ENCODE results near the gene PARP4.
"Not testable (repeated sequence)": the region's sequence is repeated elsewhere in the genome, so short reads cannot be mapped to it uniquely, and the experiment has no call there.

PARP4 gene

DNA sequence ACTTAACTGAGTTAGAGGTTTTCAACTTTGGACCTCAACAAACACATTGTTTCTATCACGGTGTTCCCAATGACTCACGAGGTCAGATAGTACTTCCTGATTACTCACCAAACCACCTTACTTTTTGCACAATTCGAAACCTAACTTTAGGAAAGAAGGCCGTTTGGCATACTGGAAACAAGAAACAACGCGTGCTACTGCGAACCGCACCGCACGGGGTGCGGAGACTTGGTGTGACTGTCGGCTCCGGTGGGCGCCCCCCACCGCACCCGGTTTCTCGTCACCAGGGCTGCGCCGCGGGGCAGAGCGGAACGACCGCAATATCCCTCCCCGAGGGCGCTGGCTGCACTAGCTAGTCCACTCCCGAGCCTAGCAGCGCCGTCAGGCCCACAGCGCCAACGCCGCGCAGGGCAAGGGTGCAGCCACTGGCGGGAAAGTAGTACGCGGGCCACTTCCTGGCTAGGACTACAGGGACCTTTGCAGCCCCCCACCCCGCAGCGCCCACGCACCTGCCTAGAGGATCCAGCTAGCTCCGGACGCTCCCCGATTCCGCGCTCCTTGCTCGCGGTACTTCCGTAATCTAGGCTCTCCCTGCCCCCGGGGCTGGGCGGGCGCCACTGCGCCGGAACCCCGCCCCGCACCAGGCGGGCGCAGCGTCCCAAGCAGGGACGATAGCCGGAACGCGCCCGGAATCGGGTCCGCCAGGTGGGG is at the start of gene PARP4:
TSS of gene PARP4 (minus strand) at position 582 of the 711 bp plus-strand sequence. CDS start 9,002 bp downstream, outside the sequence.
- H3K27me3 Mint-ChIP-seq: no peaks in the 10 kb centered on the region
- peak within 1 kb of the TSS; percentile 92 for H3K4me3 Mint-ChIP-seq
- peaks cover 3% of the 10 kb centered on the region for H3K36me3 Mint-ChIP-seq
- H3K9me3 Mint-ChIP-seq (ENCODE audit: low read depth): no peaks in the 10 kb centered on the region
- H3K4me1 Mint-ChIP-seq (ENCODE audit: low read depth): peaks cover 36% of the 10 kb centered on the region
- peak within 1 kb of the TSS; percentile 93 for H3K27ac Mint-ChIP-seq

- peaks cover 29% of the 10 kb centered on the region for H3K27me3 Mint-ChIP-seq
- H3K9me3 Mint-ChIP-seq (ENCODE audit: low read depth); H3K4me3 Mint-ChIP-seq; H3K27ac Mint-ChIP-seq; H3K36me3 Mint-ChIP-seq: not testable (repeated sequence)
- peaks cover 11% of the 10 kb centered on the region for H3K4me1 Mint-ChIP-seq (ENCODE audit: low read depth)
Observed at GRCh38 chr13:24560579-24561187, 48.1 kb upstream of the PARP4 start.

GRCh38 chr13:24559431-24560218 is 47.0 kb upstream of the PARP4 start:
- Mint-ChIP-seq H3K27me3 (peaks cover 26% of the 10 kb centered on the region), H3K4me1 (ENCODE audit: low read depth) (peaks cover 11% of the 10 kb centered on the region), H3K4me3 (peak overlapping the region; percentile 39)
- H3K9me3 Mint-ChIP-seq (ENCODE audit: low read depth); H3K36me3 Mint-ChIP-seq; H3K27ac Mint-ChIP-seq: not testable (repeated sequence)

DNA sequence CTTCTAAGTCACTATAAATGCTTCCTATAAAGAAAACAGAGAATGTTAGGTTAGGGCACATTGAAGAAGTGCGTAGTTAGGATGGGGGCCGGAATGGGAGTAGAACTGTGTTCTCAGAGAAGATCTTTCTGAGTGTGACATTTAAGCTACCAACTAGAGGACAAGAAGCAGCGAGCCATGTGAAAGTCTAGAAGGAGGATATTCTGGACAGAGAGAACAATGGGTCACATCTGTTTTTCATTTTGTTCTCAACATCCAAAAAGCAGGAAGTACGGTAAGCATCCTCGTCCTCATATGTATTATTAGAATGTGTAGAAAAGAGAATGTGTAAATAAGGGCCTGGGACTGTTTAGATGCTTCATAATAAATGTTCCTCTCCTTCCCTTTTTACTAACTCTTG is 44.5 kb upstream of the PARP4 start:
- H3K27me3 Mint-ChIP-seq: peaks cover 26% of the 10 kb centered on the region
- H3K4me3 Mint-ChIP-seq: no peak overlapping the region
- peaks cover 2% of the 10 kb centered on the region for H3K36me3 Mint-ChIP-seq
- H3K9me3 Mint-ChIP-seq (ENCODE audit: low read depth): no peaks in the 10 kb centered on the region
- H3K27ac Mint-ChIP-seq: no peak overlapping the region
- peaks cover 11% of the 10 kb centered on the region for H3K4me1 Mint-ChIP-seq (ENCODE audit: low read depth)

GRCh38 chr13:24553892-24554291 is 41.3 kb upstream of the PARP4 start:
- not testable (repeated sequence) for H3K4me3 Mint-ChIP-seq; H3K9me3 Mint-ChIP-seq (ENCODE audit: low read depth); H3K36me3 Mint-ChIP-seq; H3K4me1 Mint-ChIP-seq (ENCODE audit: low read depth); H3K27ac Mint-ChIP-seq
- H3K27me3 Mint-ChIP-seq: peaks cover 13% of the 10 kb centered on the region

DNA sequence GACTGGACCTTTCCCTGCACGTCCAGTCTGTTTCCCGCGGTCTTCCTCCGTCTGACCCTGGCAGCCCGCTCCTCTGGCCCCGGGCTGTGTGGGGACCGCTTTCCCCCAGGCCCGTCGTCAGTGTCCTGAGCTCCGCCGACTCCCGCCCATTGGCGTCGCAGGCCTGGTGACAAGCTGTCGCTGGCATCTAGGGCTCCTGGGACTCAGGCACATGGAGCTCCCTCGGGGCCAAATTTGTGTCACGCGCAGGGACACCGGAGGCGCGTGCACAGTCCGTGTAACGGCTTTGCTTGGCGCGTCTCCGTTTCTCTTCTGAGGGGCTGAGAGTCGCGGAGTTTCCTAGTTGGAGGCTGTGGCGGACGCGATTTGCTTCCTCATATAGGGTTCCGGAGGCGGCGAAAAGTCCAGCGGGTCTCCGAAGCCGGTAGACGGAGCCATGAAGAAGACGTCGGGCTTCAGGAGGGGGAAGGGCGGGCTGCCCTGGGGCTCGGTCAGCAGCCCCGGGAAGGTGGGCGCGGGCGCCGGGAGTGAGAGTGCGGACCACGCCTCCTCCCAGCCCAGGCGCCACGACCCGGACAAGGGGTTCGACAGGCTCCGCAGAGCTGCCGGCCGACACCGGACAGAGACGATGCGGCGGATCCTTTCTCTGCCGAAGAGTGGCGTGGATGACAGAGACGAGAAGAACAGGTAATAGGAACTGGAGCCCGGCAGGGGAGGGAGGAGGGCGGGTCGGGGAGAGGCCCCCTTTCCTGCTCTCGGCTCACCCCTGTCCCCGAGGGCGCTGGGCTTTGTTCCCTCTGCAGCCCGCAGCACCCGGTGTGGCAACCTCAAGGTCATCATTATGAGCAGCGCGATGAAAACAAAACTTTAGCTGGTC is 29.1 kb upstream of the PARP4 start:
- H3K36me3 Mint-ChIP-seq; H3K9me3 Mint-ChIP-seq (ENCODE audit: low read depth): not testable (repeated sequence)
- H3K27me3 Mint-ChIP-seq: peaks cover 13% of the 10 kb centered on the region
- peak overlapping the region; percentile 84 for H3K4me3 Mint-ChIP-seq
- peaks cover 13% of the 10 kb centered on the region for H3K4me1 Mint-ChIP-seq (ENCODE audit: low read depth)
- peak overlapping the region; percentile 34 for H3K27ac Mint-ChIP-seq

DNA sequence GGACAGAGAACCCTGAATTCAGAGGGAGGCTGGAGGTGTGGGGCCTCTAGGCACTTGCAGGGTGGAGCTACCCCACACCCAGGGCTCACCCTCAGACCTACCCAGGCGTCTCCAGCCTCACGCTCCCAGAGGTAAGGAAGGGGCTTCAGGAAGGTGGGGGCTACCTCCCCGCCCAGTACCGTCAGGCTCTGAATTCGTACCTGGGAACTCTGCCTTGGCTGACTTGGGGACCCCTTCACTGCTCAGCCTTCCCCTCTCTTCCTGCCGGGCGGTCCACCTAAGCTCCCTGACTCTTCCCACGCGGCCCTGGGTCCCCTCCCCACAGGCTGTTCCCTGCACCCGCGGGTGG is 28.5 kb upstream of the PARP4 start:
- Mint-ChIP-seq H3K27me3 (peaks cover 13% of the 10 kb centered on the region), H3K9me3 (ENCODE audit: low read depth) (no peaks in the 10 kb centered on the region), H3K4me3 (peak overlapping the region; percentile 84)

DNA sequence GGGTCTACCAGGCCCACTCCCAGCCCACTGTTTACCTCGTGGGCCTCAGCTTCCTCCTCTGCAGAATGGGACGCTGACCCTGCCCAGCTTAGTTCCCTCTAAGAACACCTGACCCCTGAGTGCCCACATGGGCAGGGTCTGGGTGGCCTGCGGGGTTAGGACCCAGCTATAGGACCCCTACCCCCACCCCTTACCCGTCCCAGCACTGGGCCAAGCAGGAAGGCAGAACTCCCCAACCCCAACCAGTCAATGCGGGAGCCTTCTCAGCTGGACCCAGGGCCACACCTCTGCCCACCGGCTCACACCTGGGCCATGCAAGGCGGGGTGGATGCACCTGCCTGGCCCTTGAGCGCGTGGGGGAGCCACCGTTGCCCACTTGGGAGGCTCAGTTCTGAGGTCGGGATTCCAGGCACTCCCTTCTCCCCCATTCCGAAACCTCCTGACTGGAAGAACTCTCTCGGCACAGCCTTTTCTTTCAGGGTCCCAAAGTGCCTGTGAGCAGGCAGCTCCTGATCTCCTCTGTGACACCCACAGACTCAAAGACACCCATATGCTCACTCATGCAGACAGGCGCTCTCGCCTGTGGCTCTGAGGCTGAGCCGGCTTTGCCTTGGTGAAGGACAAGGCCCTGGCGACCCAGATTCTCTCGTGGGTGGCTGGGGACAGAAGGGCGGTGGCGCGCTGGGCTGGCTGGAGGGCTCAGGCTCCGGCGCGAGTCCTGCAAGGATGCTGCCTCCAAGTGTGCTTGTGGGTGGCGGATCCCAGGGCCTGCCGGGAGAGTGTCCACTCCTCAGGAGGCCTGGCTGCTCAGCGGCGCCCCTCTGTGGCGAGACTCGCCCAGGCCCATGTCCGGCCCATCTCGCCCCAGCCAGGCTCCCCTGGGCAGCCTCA is 27.9 kb upstream of the PARP4 start:
- H3K4me3 Mint-ChIP-seq: peak overlapping the region; percentile 10

More for the DNA sequence above, 28.5 kb upstream of the PARP4 start:
- H3K27ac Mint-ChIP-seq: no peak overlapping the region
- H3K4me1 Mint-ChIP-seq (ENCODE audit: low read depth): peaks cover 13% of the 10 kb centered on the region
- H3K36me3 Mint-ChIP-seq: no peaks in the 10 kb centered on the region

GRCh38 chr13:24539500-24540165 is 27.1 kb upstream of the PARP4 start:
- no peaks in the 10 kb centered on the region for H3K9me3 Mint-ChIP-seq (ENCODE audit: low read depth)
- H3K27me3 Mint-ChIP-seq: peaks cover 17% of the 10 kb centered on the region
- no peak overlapping the region for H3K4me3 Mint-ChIP-seq
- H3K4me1 Mint-ChIP-seq (ENCODE audit: low read depth): peaks cover 13% of the 10 kb centered on the region
- no peaks in the 10 kb centered on the region for H3K36me3 Mint-ChIP-seq
- H3K27ac Mint-ChIP-seq: no peak overlapping the region

More for the DNA sequence above, 27.9 kb upstream of the PARP4 start:
- H3K36me3 Mint-ChIP-seq: no peaks in the 10 kb centered on the region
- H3K4me1 Mint-ChIP-seq (ENCODE audit: low read depth): peaks cover 13% of the 10 kb centered on the region
- H3K9me3 Mint-ChIP-seq (ENCODE audit: low read depth): no peaks in the 10 kb centered on the region
- H3K27me3 Mint-ChIP-seq: peaks cover 16% of the 10 kb centered on the region
- no peak overlapping the region for H3K27ac Mint-ChIP-seq

- Mint-ChIP-seq H3K4me3 (no peak overlapping the region), H3K36me3 (no peaks in the 10 kb centered on the region), H3K9me3 (ENCODE audit: low read depth) (no peaks in the 10 kb centered on the region), H3K27me3 (peaks cover 12% of the 10 kb centered on the region), H3K4me1 (ENCODE audit: low read depth) (no peaks in the 10 kb centered on the region), H3K27ac (no peak overlapping the region)
Observed at GRCh38 chr13:24529478-24529877, 16.9 kb upstream of the PARP4 start.

DNA sequence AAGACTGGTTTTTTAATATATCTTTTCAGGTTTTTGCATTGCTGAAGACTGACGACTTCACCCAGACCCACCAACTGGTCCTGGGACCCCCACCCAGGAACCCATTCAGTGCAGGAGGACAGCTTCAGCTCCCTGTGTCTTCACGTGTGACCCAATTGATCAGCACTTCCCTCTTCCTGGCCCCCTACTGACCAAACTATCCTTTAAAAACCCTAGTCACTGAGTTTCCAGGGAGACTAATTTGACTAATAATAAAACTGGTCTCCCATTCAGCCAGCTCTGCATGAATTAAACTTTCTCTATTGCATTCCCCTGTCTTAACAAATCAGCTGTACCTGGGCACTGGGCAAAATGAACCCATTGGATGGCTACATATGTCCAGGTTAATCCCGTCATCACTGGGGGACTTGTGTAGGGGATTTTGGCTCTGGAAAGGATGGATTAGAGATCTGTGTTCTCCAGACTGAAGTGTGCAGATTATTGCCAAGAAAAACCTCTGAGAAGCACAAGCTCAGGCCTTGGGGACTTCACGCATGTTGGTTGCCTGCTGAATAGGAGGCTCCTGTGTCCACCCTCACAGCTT is 16.3 kb upstream of the PARP4 start:
- H3K27ac Mint-ChIP-seq: no peak overlapping the region
- H3K4me3 Mint-ChIP-seq: no peak overlapping the region
- H3K36me3 Mint-ChIP-seq: no peaks in the 10 kb centered on the region
- peaks cover 6% of the 10 kb centered on the region for H3K27me3 Mint-ChIP-seq
- H3K9me3 Mint-ChIP-seq (ENCODE audit: low read depth): no peaks in the 10 kb centered on the region
- no peaks in the 10 kb centered on the region for H3K4me1 Mint-ChIP-seq (ENCODE audit: low read depth)

- Mint-ChIP-seq H3K4me3 (no peak overlapping the region), H3K27me3 (peaks cover 6% of the 10 kb centered on the region), H3K9me3 (ENCODE audit: low read depth) (no peaks in the 10 kb centered on the region), H3K4me1 (ENCODE audit: low read depth) (no peaks in the 10 kb centered on the region), H3K36me3 (no peaks in the 10 kb centered on the region), H3K27ac (no peak overlapping the region)
Observed at GRCh38 chr13:24527266-24527775, 14.7 kb upstream of the PARP4 start.

- no peaks in the 10 kb centered on the region for H3K27me3 Mint-ChIP-seq
- no peaks in the 10 kb centered on the region for H3K36me3 Mint-ChIP-seq
- H3K27ac Mint-ChIP-seq: no peak overlapping the region
- H3K4me3 Mint-ChIP-seq: no peak overlapping the region
- H3K4me1 Mint-ChIP-seq (ENCODE audit: low read depth): no peaks in the 10 kb centered on the region
- H3K9me3 Mint-ChIP-seq (ENCODE audit: low read depth): no peaks in the 10 kb centered on the region
Observed at GRCh38 chr13:24520733-24521132, 8.2 kb upstream of the PARP4 start.

Measured in activated naive CD8-positive, alpha-beta T cell (primary cell).